ENCODE data around the gene TMEM236.
"Not testable (repeated sequence)": the region's sequence is repeated elsewhere in the genome, so short reads cannot be mapped to it uniquely, and the experiment has no call there.

The TMEM236 gene, protein sequence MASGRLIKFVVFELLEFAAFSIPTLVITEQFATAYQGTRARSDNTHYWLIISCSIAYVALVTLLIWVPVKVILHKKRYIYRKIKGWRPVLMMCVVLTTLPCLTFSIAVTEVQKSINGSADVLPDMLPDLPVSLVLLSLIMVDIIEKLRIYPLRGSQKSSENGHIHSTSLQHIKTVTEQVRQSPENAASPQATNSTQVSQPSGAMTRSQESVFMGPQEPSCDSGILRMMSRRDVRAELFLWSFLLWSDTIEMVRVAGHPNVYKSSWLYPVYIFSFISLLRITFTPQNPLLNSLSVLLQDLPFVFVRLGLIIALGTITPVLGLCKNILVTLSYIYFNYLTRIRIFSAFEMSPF

DNA sequence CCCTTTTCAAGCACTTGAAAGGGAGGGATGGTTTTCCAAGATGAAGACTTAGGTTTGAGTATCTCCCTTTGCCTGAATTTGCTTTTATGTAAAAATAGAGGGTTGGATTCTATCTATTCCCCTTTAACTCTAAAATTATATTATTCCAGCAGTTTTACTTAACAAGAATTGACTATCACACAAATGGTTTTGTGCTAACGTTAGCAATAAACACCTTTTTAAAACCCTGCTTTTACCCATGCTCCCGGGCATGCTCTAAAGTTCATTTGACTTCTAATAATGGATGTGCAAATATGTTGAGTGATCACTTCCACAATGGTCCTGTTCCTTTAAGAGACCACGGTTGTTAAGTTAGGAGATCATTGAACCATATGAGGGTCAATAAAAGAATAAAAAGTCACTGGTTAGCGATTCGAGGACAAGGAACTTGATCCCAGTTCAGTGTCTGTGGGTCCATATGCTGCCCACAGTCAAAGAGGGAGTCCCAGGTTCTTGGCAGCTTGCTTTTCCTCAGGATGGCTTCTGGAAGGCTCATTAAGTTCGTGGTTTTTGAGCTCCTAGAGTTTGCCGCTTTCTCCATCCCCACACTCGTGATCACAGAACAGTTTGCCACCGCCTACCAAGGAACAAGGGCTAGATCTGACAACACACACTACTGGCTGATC, at the start of gene TMEM236:
TMEM236 (plus strand) TSS at position 421 of the 665 bp plus-strand sequence; CDS start at position 516, 95 bp downstream.
- DNase-seq (ENCODE audit: low read depth), result no peak

DNA sequence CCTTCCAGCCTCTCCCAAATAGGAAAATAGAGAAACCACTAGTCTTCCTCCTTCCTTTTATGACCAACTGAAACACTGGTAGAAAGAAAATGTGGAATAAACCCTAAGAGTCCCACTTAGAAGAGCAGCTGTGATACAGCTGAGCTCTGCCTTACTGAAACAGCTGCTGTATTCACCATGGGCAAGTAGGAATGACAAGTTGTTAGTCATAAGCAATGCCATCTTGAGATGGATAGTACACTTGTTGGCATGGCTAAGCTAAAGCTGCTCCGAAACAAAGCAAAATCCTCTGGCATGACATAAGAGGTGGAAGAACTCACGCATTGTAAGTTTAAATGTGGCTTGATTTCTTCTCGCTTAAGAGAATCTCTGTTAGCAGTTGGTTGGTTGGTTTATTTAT, 48.3 kb upstream of the TMEM236 start:
- DNase-seq (ENCODE audit: low read depth), result no peak

DNA sequence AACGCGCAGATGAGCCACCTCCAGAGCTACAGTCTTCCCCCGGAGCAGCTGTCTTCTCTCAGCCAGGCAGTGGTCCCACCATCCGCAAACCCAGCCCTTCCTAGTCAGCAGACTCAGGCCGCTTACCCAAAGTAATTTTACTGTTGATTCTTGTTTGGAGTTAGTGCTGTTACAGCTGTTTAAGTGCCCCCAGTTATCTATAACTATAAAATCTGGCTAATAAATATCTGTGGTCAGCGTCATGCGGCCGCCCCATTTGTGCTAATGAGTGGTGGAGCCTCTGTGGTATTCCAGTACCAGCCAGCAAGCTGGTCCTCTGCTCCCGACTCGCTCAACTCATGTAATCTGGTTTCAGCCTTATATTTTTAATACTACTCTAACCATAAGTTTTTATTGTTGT, 43.2 kb upstream of the TMEM236 start:
- no peak for DNase-seq (ENCODE audit: low read depth)

DNA sequence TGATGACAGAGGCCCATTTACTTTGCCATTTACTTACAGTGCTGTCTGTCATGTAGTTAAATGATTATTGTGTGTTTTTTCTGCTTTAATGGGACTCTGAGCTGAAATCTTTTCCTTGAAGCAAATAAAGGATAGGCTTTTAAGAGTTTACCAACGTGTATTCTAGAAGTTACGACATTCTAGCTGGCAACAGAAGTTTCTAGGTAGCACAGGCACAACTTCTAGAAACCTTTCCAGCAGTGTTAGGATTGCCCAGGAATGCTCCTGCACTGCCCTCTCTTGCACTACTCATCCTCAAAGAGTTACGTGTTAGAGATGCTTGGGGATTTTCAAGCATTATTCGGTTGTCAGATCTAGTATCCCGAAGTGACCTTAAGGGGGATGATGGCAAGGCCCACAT, 42.5 kb upstream of the TMEM236 start:
- DNase-seq (ENCODE audit: low read depth), result no peak

DNA sequence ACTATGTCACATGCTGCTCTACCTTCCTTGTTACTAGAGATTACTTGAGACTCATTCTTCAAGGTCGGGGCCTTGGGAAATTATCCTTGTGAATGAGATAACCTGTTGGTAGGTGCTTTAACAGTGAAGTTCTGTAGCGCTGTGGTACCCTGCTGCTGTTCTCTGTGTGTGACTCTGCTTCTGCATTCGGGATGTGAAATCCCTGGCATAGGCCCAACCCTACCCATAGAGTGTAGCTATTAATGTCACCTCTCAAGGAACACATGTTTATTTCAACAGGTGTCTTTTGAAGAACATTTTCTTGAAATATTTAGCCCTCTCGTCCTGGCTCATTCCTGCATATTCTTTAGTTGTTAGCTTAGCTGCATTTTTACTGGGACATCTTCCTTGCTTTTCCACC, 41.8 kb upstream of the TMEM236 start:
- DNase-seq (ENCODE audit: low read depth), result no peak

DNA sequence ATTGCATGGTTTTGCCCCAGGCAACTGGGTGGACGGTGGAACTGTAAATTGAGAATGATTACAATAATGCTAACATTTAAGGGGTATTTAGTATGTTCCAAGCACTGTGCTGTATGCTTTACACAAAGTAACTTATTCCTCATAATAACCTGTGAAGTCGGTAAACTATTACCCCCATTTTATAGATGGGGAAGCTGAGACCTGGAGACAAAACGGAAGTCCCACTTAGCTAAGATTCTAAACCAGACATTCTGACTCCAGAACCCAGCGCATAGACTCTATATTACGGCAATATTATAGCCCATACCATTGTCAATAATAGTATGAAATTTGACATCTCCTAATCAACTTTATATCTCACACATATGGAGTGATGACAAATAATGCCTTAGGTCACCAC, 39.9 kb upstream of the TMEM236 start:
- DNase-seq (ENCODE audit: low read depth), result no peak

DNA sequence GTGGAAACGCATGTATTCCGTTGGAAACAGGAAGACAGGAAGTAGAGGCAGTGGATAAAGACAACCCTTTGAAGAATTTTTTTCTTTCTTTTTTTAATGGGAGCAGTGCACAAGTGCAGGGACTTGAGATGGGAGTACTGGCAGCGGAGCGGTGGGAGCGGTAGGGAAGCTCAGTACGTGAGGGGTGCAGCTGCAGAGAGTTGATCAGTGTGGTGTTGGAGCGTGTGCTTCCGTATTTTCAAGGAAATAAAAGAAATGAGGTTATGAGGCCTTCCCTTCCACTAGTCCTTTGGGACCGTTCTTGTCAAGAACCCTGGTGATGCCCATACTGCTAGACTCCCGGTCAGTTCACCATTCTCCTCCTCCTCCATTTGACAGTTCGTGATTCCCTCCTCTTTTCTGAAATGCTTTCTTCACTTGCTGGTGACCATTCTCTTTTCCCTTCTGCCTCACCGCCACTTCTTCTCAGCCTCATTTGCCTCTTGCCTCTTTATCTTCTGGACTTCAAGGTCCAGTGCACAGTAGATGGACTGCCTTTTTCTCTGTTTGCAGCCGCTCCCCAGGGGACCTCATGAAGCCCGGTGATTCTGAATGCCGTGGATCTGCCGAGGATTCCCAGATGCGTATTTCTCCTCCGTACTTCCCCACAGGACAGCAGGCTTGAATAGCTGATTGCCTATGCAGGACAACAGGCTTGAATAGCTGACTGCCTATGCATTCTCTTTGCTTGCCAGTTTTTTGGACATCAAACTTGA, 39.1 kb upstream of the TMEM236 start:
- DNase-seq (ENCODE audit: low read depth), result no peak

DNA sequence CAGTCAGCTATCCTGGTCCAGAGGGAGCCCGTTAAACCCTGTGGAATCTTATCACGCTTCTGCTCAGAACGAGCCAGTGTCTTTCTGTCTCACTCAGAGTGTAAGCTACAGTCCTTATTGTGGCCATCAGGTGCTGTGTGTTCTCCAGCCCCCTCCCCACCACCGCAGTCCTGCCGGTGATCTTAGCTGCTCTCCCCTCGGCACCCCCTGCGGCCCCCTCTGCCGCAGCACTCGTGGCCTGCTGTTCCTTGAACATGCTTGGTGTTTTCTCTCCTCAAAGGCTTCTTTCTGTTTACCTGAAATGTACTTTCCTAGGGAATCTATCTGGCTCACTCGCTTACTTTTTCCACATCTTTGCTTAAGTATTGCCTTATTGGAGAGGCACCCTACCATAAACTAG, 38.2 kb upstream of the TMEM236 start:
- DNase-seq (ENCODE audit: low read depth), result no peak

- no peak for DNase-seq (ENCODE audit: low read depth)
Observed at GRCh38 chr10:17716161-17716560, 35.8 kb upstream of the TMEM236 start.

DNA sequence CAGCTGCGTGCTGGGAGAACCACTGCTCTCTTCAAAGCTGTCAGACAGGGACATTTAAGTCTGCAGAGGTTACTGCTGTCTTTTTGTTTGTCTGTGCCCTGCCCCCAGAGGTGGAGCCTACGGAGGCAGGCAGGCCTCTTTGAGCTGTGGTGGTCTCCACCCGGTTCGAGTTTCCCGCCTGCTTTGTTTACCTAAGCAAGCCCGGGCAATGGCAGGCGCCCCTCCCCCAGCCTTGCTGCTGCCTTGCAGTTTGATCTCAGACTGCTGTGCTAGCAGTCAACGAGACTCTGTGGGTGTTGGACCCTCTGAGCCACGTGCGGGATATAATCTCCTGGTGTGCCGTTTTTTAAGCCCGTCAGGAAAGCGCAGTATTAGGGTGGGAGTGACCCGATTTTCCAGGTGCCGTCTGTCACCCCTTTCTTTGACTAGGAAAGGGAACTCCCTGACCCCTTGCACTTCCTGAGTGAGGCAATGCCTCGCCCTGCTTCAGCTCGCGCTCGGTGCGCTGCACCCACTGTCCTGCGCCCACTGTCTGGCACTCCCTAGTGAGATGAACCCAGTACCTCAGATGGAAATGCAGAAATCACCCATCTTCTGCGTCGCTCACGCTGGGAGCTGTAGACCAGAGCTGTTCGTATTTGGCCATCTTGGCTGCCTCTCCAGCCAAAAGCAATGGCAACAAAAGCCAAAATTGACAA, 29.5 kb upstream of the TMEM236 start:
- DNase-seq (ENCODE audit: low read depth), result not testable (repeated sequence)

- DNase-seq (ENCODE audit: low read depth), result no peak
Observed at GRCh38 chr10:17725703-17726102, 26.3 kb upstream of the TMEM236 start.

DNA sequence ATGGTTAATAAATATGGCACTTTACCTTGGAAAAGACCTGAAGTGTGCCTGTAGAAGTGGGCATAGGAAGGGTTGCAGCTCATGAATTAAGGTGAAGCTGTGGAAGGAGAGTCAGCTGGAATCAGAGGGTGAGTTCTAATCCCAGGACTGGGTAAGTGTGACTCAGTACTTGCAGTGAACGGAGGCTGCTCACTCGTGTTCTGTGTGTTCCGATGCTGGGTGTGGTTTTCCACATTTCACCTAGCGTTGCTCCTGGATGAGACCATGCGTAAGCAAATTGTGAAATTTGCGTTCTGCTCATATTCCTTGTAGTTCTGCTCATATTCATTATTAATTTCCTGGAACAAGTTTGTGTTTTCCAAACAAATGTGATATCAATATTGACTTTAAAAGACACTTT, 22.4 kb upstream of the TMEM236 start:
- DNase-seq (ENCODE audit: low read depth), result no peak

- DNase-seq (ENCODE audit: low read depth), result no peak
Observed at GRCh38 chr10:17730667-17731066, 21.3 kb upstream of the TMEM236 start.

- no peak for DNase-seq (ENCODE audit: low read depth)
Observed at GRCh38 chr10:17731331-17732020, 20.5 kb upstream of the TMEM236 start.

- no peak for DNase-seq (ENCODE audit: low read depth)
Observed at GRCh38 chr10:17733620-17734019, 18.4 kb upstream of the TMEM236 start.

DNA sequence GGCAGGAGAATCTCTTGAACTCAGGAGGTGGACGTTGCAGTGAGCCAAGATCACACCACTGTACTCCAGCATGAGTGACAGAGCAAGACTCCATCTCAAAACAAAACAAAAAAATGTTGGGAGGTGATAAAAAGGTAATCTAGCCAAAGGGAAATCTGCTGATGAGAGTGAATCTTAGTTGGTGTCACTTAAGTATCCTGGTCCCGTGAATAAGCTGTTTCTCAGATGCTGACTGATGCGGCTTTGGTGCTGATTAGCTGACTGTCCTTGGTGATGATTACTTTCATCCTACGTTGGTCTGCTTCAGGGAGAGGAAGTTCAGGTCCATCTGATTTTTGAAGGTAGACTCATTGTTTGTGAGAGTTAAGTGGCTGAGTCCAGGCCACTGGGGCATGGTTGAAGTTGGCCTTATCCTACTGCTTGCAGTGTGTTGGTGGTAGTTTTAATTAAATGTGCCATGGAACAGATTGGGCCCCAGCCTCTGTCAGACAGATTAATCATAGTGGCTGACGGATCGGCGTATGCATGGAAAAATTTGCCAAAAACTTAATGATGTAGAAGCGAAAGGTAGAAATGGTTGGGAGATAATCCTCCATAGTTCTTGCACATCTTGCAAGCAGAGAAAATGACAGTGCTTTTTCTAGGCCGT, 17.4 kb upstream of the TMEM236 start:
- no peak for DNase-seq (ENCODE audit: low read depth)

GRCh38 chr10:17735166-17735941, 16.6 kb upstream of the TMEM236 start:
- no peak for DNase-seq (ENCODE audit: low read depth)

DNA sequence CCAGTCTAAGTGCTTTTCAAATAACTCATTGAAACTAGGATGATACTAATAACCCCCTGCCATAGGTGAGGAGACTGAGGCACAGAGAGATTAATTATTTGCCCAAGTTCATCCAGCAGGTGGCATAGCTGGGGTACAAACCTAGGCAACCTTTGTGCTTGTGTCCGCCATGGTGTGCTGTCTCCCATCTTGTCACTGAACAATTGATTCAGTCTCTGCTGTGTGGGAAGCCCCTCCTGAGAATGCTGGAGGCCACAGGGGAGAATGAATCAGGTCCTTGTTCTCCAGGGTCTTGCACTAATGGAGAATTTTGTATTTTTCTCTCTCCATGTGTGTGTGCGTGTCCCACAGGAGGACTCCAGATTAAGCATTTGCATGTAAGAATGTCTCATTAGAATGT, 15.8 kb upstream of the TMEM236 start:
- DNase-seq (ENCODE audit: low read depth), result no peak

DNA sequence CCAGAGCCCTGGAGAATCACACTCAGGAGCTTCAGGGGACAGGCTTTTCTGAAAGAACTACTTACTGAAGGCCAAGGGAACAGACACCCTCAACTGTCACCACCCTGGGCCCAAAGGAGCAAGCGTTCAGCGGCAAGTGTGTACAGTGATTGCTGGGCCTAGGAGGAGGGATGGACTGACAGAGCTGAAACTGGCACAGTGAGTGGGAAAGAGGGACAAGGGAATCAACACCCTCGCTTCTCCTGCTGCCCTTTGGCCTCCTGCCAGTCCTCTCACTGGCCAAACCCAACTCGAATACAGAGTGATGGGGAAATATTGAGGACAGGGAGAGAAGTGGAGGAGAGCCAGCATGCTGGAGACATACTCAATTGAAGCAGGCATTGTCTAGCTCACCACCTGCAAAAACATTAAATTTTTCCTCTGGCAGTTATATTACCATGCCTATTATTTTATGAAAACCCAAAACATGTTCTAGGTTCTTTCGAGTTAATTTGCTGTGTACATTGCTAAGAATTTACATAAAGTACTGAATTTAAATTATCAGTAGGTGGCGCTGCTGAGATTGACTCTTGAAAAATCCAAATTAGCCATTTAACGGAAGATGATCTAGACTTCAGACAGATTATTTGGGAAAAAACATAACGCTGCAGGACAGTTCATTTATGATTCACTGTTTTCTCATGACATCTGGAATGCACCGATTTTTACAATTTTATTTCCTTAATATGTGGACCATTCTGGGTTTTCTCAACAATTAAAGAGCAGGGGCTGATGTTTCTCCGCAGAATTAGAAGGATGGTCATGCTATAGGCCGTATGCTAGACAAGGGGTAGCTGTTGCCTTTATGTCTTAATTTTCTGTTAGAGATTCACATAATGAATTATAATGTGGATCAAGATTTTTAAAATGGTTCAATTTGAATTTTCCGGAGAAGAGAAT, 14.7 kb upstream of the TMEM236 start:
- peak; percentile 9 for DNase-seq (ENCODE audit: low read depth)
